ENCODE measurements around the gene TXNDC5. TPM values are rescaled to one million over a fixed set of nuclear protein-coding genes. Genes with fewer than 3 reads are reported as not detected.

The TXNDC5 gene
- total RNA-seq, 2 donors from 2014 or later = 18.0 to 42.5 TPM

GRCh38 chr6:7880718-7881107, 29.9 kb downstream of the TXNDC5 start:
- Mint-ChIP-seq H3K4me3 (no peak overlapping the region), H3K36me3 (ENCODE audit: low read depth) (peaks cover 39% of the 10 kb centered on the region), H3K9me3 (no peaks in the 10 kb centered on the region), H3K4me1 (no peaks in the 10 kb centered on the region), H3K27ac (no peak overlapping the region), H3K27me3 (ENCODE audit: insufficient read depth) (peaks cover 54% of the 10 kb centered on the region)
- Histone ChIP-seq H3K9ac (ENCODE audit: extremely low read depth, low read length, poor library complexity, severe bottlenecking) (no peak overlapping the region), H3K27me3 (ENCODE audit: control insufficient read depth, insufficient read depth, low read length, poor library complexity, severe bottlenecking) (peaks cover 40% of the 10 kb centered on the region), H3K9me3 (ENCODE audit: control insufficient read depth, low read length) (no peaks in the 10 kb centered on the region), H3K4me1 (ENCODE audit: control insufficient read depth, insufficient read depth, low read length) (no peaks in the 10 kb centered on the region), H3K4me3 (ENCODE audit: low read length) (no peak overlapping the region), H3K36me3 (ENCODE audit: control insufficient read depth, insufficient read depth, low read length) (peaks cover 43% of the 10 kb centered on the region), H3K27ac (ENCODE audit: low read depth, low read length) (no peak overlapping the region)
- DNase-seq = no peak
- 93 to 98% methylated on average over 6 to 9 of the region's 9 CpGs for WGBS, 2 experiments (ENCODE audit: insufficient coverage in 1 of 2, insufficient read length in 1 of 2)
- no peak for TF ChIP-seq CTCF (conservative IDR thresholded peaks at IDR 0.05)

GRCh38 chr6:7879980-7880717, 30.4 kb downstream of the TXNDC5 start:
- TF ChIP-seq CTCF (conservative IDR thresholded peaks at IDR 0.05) = no peak
- Mint-ChIP-seq H3K36me3 (ENCODE audit: low read depth) (peaks cover 34% of the 10 kb centered on the region), H3K4me1 (no peaks in the 10 kb centered on the region), H3K4me3 (no peak overlapping the region), H3K27me3 (ENCODE audit: insufficient read depth) (peaks cover 58% of the 10 kb centered on the region), H3K9me3 (no peaks in the 10 kb centered on the region), H3K27ac (no peak overlapping the region)
- no peak overlapping the region for H3K4me3 ChIP-seq (ENCODE audit: low read length)
- peaks cover 45% of the 10 kb centered on the region for H3K27me3 ChIP-seq (ENCODE audit: control insufficient read depth, insufficient read depth, low read length, poor library complexity, severe bottlenecking)
- 92 to 98% methylated on average over 8 to 12 of the region's 13 CpGs for WGBS, 2 experiments (ENCODE audit: insufficient coverage in 1 of 2, insufficient read length in 1 of 2)
- H3K36me3 ChIP-seq (ENCODE audit: control insufficient read depth, insufficient read depth, low read length) = peaks cover 38% of the 10 kb centered on the region
- no peaks in the 10 kb centered on the region for H3K4me1 ChIP-seq (ENCODE audit: control insufficient read depth, insufficient read depth, low read length)
- no peak for DNase-seq
- no peak overlapping the region for H3K27ac ChIP-seq (ENCODE audit: low read depth, low read length)
- H3K9me3 ChIP-seq (ENCODE audit: control insufficient read depth, low read length) = no peaks in the 10 kb centered on the region
- H3K9ac ChIP-seq (ENCODE audit: extremely low read depth, low read length, poor library complexity, severe bottlenecking) = no peak overlapping the region

- Histone ChIP-seq H3K27ac (ENCODE audit: low read depth, low read length) (no peak overlapping the region), H3K27me3 (ENCODE audit: control insufficient read depth, insufficient read depth, low read length, poor library complexity, severe bottlenecking) (peaks cover 51% of the 10 kb centered on the region), H3K9ac (ENCODE audit: extremely low read depth, low read length, poor library complexity, severe bottlenecking) (no peak overlapping the region), H3K4me1 (ENCODE audit: control insufficient read depth, insufficient read depth, low read length) (no peaks in the 10 kb centered on the region), H3K9me3 (ENCODE audit: control insufficient read depth, low read length) (no peaks in the 10 kb centered on the region), H3K4me3 (ENCODE audit: low read length) (no peak overlapping the region), H3K36me3 (ENCODE audit: control insufficient read depth, insufficient read depth, low read length) (peaks cover 34% of the 10 kb centered on the region)
- peaks cover 59% of the 10 kb centered on the region for H3K27me3 Mint-ChIP-seq (ENCODE audit: insufficient read depth)
- no peak for TF ChIP-seq CTCF (conservative IDR thresholded peaks at IDR 0.05)
- no peak overlapping the region for H3K27ac Mint-ChIP-seq
- H3K4me3 Mint-ChIP-seq = no peak overlapping the region
- peaks cover 29% of the 10 kb centered on the region for H3K36me3 Mint-ChIP-seq (ENCODE audit: low read depth)
- H3K4me1 Mint-ChIP-seq = no peaks in the 10 kb centered on the region
- no peak for DNase-seq
- H3K9me3 Mint-ChIP-seq = no peaks in the 10 kb centered on the region
- WGBS, 2 experiments (ENCODE audit: insufficient coverage in 1 of 2, insufficient read length in 1 of 2) = 93 to 94% methylated on average over 6 of the region's 6 CpGs
Observed at GRCh38 chr6:7879579-7879978, 31.0 kb downstream of the TXNDC5 start.
